Testis (tissue), 2 donors: ENCODE results near the gene ATP10A.

Experiments used
- POLR2A ChIP-seq: fragments of 450-650 bp; IDR thresholded peaks from one replicate; pipeline ENCODE4 v1.6.1; 2017; ENCODE audit warnings: antibody characterized with exemption, mild to moderate bottlenecking, moderate library complexity
- TF ChIP-seq, protein P1 (sequence below), 3 experiments: fragments of 450-650 bp in 2 of 3; fragments of 200-600 bp in 1 of 3; sonication (generic) in 1 of 3; IDR thresholded peaks; one replicate each; pipeline ENCODE4 v1.5.1; 2016 to 2019; ENCODE audit warnings: antibody characterized with exemption in 3 of 3, mild to moderate bottlenecking in 2 of 3, moderate library complexity in 1 of 3

GRCh38 chr15:25676070-25676469 is 187.1 kb downstream of the ATP10A start:
- TF ChIP-seq, protein P1, sequence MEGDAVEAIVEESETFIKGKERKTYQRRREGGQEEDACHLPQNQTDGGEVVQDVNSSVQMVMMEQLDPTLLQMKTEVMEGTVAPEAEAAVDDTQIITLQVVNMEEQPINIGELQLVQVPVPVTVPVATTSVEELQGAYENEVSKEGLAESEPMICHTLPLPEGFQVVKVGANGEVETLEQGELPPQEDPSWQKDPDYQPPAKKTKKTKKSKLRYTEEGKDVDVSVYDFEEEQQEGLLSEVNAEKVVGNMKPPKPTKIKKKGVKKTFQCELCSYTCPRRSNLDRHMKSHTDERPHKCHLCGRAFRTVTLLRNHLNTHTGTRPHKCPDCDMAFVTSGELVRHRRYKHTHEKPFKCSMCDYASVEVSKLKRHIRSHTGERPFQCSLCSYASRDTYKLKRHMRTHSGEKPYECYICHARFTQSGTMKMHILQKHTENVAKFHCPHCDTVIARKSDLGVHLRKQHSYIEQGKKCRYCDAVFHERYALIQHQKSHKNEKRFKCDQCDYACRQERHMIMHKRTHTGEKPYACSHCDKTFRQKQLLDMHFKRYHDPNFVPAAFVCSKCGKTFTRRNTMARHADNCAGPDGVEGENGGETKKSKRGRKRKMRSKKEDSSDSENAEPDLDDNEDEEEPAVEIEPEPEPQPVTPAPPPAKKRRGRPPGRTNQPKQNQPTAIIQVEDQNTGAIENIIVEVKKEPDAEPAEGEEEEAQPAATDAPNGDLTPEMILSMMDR (IDR thresholded peaks at IDR 0.05) = no peak
- TF ChIP-seq POLR2A = no peak
